Subcutaneous abdominal adipose tissue (tissue), 5 donors: ENCODE data around the gene ZFHX3.

Experiments
- H3K27ac ChIP-seq: one replicate; pipeline ENCODE4 v1.7.0; 2013; ENCODE audit warnings: low read depth, mild to moderate bottlenecking, inconsistent platforms, low read length, moderate library complexity
- H3K27me3 ChIP-seq, 5 donors: one replicate each; pipeline ENCODE4 v1.7.0; 2013; ENCODE audit warnings: low read length in 5 of 5, inconsistent platforms in 1 of 5; ENCODE audit not compliant: control insufficient read depth in 5 of 5, insufficient read depth in 4 of 5
- H3K36me3 ChIP-seq, 5 donors: one replicate each; pipeline ENCODE4 v1.7.0; 2013; ENCODE audit warnings: low read length in 5 of 5; ENCODE audit not compliant: control insufficient read depth in 5 of 5, insufficient read depth in 5 of 5
- H3K4me1 ChIP-seq, 5 donors: one replicate each; pipeline ENCODE4 v1.7.0; 2013; ENCODE audit warnings: low read length in 5 of 5, mild to moderate bottlenecking in 3 of 5, moderate library complexity in 1 of 5; ENCODE audit not compliant: control insufficient read depth in 5 of 5, insufficient read depth in 5 of 5
- H3K4me3 ChIP-seq, 5 donors: one replicate each; pipeline ENCODE4 v1.7.0; 2013; ENCODE audit warnings: low read length in 5 of 5, low read depth in 1 of 5
- H3K9ac ChIP-seq, 5 donors: one replicate each; pipeline ENCODE4 v1.7.0; 2013; ENCODE audit warnings: low read length in 5 of 5, mild to moderate bottlenecking in 4 of 5, moderate library complexity in 3 of 5
- H3K9me3 ChIP-seq, 5 donors: one replicate each; pipeline ENCODE4 v1.7.0; 2013; ENCODE audit warnings: low read length in 5 of 5; ENCODE audit not compliant: control insufficient read depth in 5 of 5
- donor health status: healthy.
- donor health status: healthy.
- donor health status: healthy.
- donor health status: healthy.
- donor health status: healthy.

Gene ZFHX3

DNA sequence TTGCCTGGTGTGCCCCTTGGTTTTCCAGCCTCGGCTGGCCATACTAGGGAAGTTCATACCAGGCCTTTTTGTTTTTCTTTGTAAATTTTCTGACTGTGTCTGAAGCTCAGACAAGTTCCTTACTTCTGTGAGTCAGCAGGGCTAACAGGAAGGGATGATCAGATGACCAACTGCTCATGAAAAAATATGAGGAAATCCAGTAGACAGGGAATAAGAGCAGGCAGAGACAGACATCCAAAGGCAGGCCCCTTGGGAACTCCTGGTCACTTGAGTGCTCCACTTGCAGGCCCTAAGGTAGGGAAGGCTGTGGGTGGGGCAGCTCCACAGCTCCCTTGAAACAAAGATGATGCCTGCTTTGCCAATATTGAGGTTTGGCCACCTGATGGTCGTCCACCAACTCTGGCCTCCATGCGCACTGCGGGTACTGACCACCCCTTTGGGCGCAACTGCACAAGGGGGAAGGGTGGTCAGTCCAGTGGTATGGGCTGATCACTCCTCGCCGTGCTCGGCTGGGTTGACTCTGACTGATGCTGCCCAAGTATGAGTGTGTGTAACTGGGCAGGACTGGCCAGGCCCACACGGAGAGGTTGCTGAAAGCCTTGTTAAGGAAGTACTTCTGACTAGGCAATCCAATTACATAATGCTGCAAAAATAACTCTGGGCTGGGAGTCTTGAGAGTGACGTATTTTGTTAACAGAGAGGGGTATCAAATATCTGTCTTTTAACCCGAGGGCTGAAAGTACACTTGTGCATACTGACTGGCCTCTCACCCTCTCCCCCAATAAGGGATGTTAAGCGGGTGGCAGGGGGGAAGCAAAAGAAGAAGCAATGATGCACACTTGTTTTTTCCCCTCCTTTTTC is 20.8 kb upstream of the ZFHX3 start:
- Histone ChIP-seq H3K27ac (peak overlapping the region; percentile 74), H3K4me3 (peak overlapping the region in 1 of 5 donors; percentile 2), H3K36me3 (no peaks in the 10 kb centered on the region), H3K4me1 (peaks cover 5 to 67% (median 47%) of the 10 kb centered on the region in 5 donors), H3K9me3 (no peaks in the 10 kb centered on the region), H3K9ac (no peak overlapping the region), H3K27me3 (peaks cover 14 to 35% (median 22%) of the 10 kb centered on the region in 5 donors)

- Histone ChIP-seq H3K27me3 (peaks cover 19 to 43% (median 31%) of the 10 kb centered on the region in 5 donors), H3K27ac (peak overlapping the region; percentile 74), H3K9ac (no peak overlapping the region), H3K36me3 (no peaks in the 10 kb centered on the region), H3K9me3 (no peaks in the 10 kb centered on the region), H3K4me3 (no peak overlapping the region), H3K4me1 (peaks cover 5 to 76% (median 49%) of the 10 kb centered on the region in 5 donors)
Observed at GRCh38 chr16:73067671-73068540, 20.0 kb upstream of the ZFHX3 start.

GRCh38 chr16:73066927-73067670 is 19.2 kb upstream of the ZFHX3 start:
- H3K36me3 ChIP-seq, result no peaks in the 10 kb centered on the region
- H3K4me3 ChIP-seq, result peak overlapping the region in 3 of 5 donors; percentile 11 to 46 (median 25)
- H3K4me1 ChIP-seq, result peaks cover 5 to 76% (median 49%) of the 10 kb centered on the region in 5 donors
- H3K9ac ChIP-seq, result no peak overlapping the region
- no peaks in the 10 kb centered on the region for H3K9me3 ChIP-seq
- H3K27me3 ChIP-seq, result peaks cover 25 to 49% (median 35%) of the 10 kb centered on the region in 5 donors
- peak overlapping the region; percentile 74 for H3K27ac ChIP-seq

DNA sequence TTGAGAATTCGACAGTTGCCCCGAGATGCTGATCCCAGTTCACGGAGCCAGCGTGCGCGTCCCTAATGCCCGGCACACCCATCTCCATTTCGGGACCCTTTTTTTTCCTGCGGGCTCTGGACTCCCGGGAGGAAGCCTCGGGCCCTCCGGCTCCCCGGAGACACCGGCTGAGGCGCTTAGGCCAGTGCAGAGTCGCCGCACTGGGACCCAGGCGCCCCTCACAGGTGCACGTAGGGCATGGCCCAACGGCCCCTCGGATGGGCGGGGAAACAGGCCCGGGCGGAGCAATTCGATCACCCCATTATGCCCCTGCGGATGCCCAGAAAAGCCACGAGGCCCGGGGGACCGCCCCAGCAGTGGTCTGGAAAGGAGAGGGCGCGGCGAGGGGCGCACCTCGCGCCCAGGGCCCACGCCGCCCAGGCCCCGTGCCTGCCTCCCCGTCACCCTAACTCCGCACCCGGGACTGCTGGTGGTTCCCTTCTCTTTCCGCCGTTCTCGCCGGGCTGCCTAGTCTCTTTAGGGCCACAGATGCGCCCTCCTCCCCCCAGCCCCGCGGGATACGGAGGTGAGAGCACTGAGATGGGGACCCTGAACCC is 18.5 kb upstream of the ZFHX3 start:
- Histone ChIP-seq H3K27me3 (peaks cover 25 to 52% (median 34%) of the 10 kb centered on the region in 5 donors), H3K9ac (peak overlapping the region in 1 of 5 donors; percentile 22), H3K4me1 (peaks cover 5 to 72% (median 49%) of the 10 kb centered on the region in 5 donors), H3K4me3 (peak overlapping the region in 4 of 5 donors; percentile 25 to 46 (median 34)), H3K36me3 (no peaks in the 10 kb centered on the region), H3K27ac (no peak overlapping the region), H3K9me3 (no peaks in the 10 kb centered on the region)

DNA sequence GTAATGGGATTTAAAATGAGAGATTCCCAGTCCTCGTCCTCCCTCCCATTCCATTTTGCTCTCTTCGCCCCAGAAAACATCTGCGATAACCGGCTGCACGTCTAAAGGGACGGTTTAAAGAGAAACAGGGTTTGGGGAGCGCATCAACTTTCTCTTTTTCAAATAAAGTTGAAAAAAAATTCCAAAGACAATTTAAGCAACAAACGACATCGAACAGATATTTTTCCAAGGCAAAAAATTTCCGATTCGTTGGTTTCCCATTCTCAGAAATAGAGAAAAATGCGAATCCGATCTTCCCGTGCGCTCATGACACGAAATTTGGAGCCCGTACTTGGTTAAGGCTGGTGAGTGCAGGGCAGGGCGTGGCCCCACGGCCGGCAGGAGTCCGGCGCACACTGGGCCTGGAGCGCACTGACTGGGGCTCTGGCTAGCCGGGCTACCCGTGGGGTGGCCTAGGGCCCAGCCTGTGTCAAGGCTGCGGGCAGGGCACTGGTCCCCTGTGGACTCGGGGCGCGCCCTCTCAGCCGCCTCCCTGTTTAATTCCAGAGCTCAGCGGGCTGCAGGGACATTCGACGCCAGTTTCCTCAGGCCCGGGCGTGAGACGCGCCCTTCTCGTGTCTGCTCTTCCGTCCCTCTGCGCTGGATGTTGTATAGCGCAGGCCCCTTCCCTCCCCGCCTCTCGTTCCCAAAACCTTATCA is 17.9 kb upstream of the ZFHX3 start:
- Histone ChIP-seq H3K27me3 (peaks cover 25 to 52% (median 34%) of the 10 kb centered on the region in 5 donors), H3K9me3 (no peaks in the 10 kb centered on the region), H3K27ac (no peak overlapping the region), H3K36me3 (no peaks in the 10 kb centered on the region), H3K4me1 (peaks cover 5 to 68% (median 46%) of the 10 kb centered on the region in 5 donors), H3K9ac (peak overlapping the region in 1 of 5 donors; percentile 22), H3K4me3 (peak overlapping the region in 3 of 5 donors; percentile 29 to 46 (median 39))

DNA sequence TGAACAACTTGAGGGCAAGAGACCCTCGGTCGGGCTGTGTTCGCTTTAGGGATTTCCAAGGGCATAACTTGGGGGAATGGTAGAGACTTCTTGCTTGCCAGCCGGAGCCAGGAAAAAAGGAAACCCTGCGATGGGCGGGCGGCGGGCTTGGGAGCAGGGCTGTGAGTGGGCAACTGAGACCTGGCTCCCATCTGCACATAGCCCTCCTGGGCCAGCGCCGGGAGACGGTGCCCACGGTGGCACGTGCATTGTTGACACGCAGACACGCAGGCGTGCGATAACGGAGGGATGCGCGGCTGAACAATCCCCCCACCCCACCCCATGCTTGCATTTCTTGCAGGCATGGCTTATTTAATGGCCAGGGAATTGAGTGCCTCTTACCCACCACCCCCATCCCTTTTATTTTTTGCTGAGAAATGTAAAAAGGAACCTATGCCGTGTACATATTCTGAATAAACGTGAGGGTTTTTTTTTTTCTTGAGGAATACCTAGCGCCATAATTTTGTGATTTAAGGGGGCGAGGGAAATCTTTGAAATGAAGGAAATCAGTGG is 17.1 kb upstream of the ZFHX3 start:
- Histone ChIP-seq H3K27ac (no peak overlapping the region), H3K27me3 (peaks cover 25 to 52% (median 34%) of the 10 kb centered on the region in 5 donors), H3K36me3 (no peaks in the 10 kb centered on the region), H3K9me3 (no peaks in the 10 kb centered on the region), H3K4me3 (peak overlapping the region in 2 of 5 donors; percentile 32 to 40), H3K4me1 (peaks cover 3 to 62% (median 40%) of the 10 kb centered on the region in 5 donors), H3K9ac (no peak overlapping the region)

GRCh38 chr16:73064212-73064993 is 16.5 kb upstream of the ZFHX3 start:
- peaks cover 2 to 59% (median 42%) of the 10 kb centered on the region in 5 donors for H3K4me1 ChIP-seq
- no peak overlapping the region for H3K9ac ChIP-seq
- no peaks in the 10 kb centered on the region for H3K36me3 ChIP-seq
- H3K9me3 ChIP-seq, result no peaks in the 10 kb centered on the region
- H3K27me3 ChIP-seq, result peaks cover 25 to 52% (median 34%) of the 10 kb centered on the region in 5 donors
- peak overlapping the region in 3 of 5 donors; percentile 20 to 40 (median 32) for H3K4me3 ChIP-seq
- no peak overlapping the region for H3K27ac ChIP-seq

DNA sequence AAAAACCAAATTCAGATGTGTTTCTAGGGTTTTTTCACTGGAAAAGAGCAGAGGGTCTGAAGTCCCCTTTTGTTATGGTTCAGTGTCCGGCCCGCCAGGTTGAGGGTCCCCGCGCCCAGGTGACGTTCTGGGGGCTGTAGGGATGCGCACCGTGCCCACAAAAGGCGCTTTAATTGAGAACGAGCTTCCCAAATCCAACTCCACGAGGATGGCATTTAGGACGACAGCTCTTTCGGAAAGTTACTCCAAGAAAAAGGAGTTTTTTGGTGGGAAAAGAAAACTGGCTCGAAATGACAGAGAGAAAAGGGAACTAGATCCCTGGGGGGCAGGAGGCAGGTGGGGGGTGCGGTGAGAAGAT is 15.9 kb upstream of the ZFHX3 start:
- H3K27ac ChIP-seq, result no peak overlapping the region
- peak overlapping the region in 1 of 5 donors; percentile 40 for H3K4me3 ChIP-seq
- no peaks in the 10 kb centered on the region for H3K9me3 ChIP-seq
- H3K4me1 ChIP-seq, result peaks cover 0 to 60% (median 42%) of the 10 kb centered on the region in 5 donors
- peaks cover 25 to 50% (median 34%) of the 10 kb centered on the region in 5 donors for H3K27me3 ChIP-seq
- no peaks in the 10 kb centered on the region for H3K36me3 ChIP-seq
- H3K9ac ChIP-seq, result no peak overlapping the region
